SW480 (cell line): ENCODE measurements around the gene ELFN1.

Experiments
- DNase-seq: peaks from one replicate; pipeline ENCODE4 v3.0.0-alpha.2; 2016; ENCODE audit warnings: low spot score

The ELFN1 gene

GRCh38 chr7:1663857-1664651, 6.0 kb upstream of the ELFN1 start:
- DNase-seq: no peak

- no peak for DNase-seq
Measured at GRCh38 chr7:1664711-1665548, 5.1 kb upstream of the ELFN1 start.

- DNase-seq: no peak
Measured at GRCh38 chr7:1665549-1666316, 4.3 kb upstream of the ELFN1 start.

GRCh38 chr7:1666317-1666822, 3.7 kb upstream of the ELFN1 start:
- no peak for DNase-seq

GRCh38 chr7:1666823-1667565, 3.1 kb upstream of the ELFN1 start:
- no peak for DNase-seq

GRCh38 chr7:1667566-1668395, 2.3 kb upstream of the ELFN1 start:
- no peak for DNase-seq

GRCh38 chr7:1668396-1669063, 1.5 kb upstream of the ELFN1 start:
- DNase-seq: peak; percentile 40

- no peak for DNase-seq
Measured at GRCh38 chr7:1669064-1669951, 769 bp upstream of the ELFN1 start.

GRCh38 chr7:1670894-1671593, 967 bp downstream of the ELFN1 start:
- no peak for DNase-seq

GRCh38 chr7:1671594-1672451, 1.7 kb downstream of the ELFN1 start:
- DNase-seq: no peak

- DNase-seq: no peak
Measured at GRCh38 chr7:1672851-1673486, 2.9 kb downstream of the ELFN1 start.

- no peak for DNase-seq
Measured at GRCh38 chr7:1673581-1674118, 3.6 kb downstream of the ELFN1 start.

- DNase-seq: no peak
Measured at GRCh38 chr7:1674161-1675035, 4.3 kb downstream of the ELFN1 start.

GRCh38 chr7:1675036-1675671, 5.1 kb downstream of the ELFN1 start:
- no peak for DNase-seq
